GM19023 (cell line): ENCODE measurements around the gene DNAJB8.

ENCODE experiments used
- ATAC-seq: cut with Tn5 transposase; IDR thresholded peaks from one replicate; pipeline ENCODE4 v1.9.1; 2021; ENCODE audit warnings: mild to moderate bottlenecking, moderate library complexity; ENCODE audit not compliant: unreplicated experiment

The DNAJB8 gene

GRCh38 chr3:128468791-128469527, 2.3 kb upstream of the DNAJB8 start:
- ATAC-seq: no peak

GRCh38 chr3:128468285-128468790, 1.6 kb upstream of the DNAJB8 start:
- ATAC-seq: no peak

GRCh38 chr3:128464702-128465101, 2.0 kb downstream of the DNAJB8 start:
- no peak for ATAC-seq

GRCh38 chr3:128464188-128464587, 2.5 kb downstream of the DNAJB8 start:
- no peak for ATAC-seq

- no peak for ATAC-seq
These were observed 2.9 kb downstream of the DNAJB8 start for GRCh38 chr3:128463771-128464170.

GRCh38 chr3:128463354-128463753, 3.3 kb downstream of the DNAJB8 start:
- ATAC-seq: no peak

GRCh38 chr3:128462931-128463330, 3.8 kb downstream of the DNAJB8 start:
- ATAC-seq: no peak

- no peak for ATAC-seq
These were observed 4.3 kb downstream of the DNAJB8 start for GRCh38 chr3:128462341-128462910.

GRCh38 chr3:128461731-128462130, 5.0 kb downstream of the DNAJB8 start:
- ATAC-seq: no peak

GRCh38 chr3:128459461-128459820, 7.2 kb downstream of the DNAJB8 start:
- no peak for ATAC-seq

- no peak for ATAC-seq
These were observed 7.8 kb downstream of the DNAJB8 start for GRCh38 chr3:128458746-128459460.

- no peak for ATAC-seq
These were observed 8.8 kb downstream of the DNAJB8 start for GRCh38 chr3:128457937-128458336.

GRCh38 chr3:128456776-128457715, 9.6 kb downstream of the DNAJB8 start:
- ATAC-seq: no peak

GRCh38 chr3:128455786-128456748, 10.6 kb downstream of the DNAJB8 start:
- no peak for ATAC-seq

GRCh38 chr3:128455116-128455515, 11.6 kb downstream of the DNAJB8 start:
- ATAC-seq: no peak

GRCh38 chr3:128454310-128454618, 12.4 kb downstream of the DNAJB8 start:
- no peak for ATAC-seq

- ATAC-seq: no peak
These were observed 13.0 kb downstream of the DNAJB8 start for GRCh38 chr3:128453501-128454309.

- no peak for ATAC-seq
These were observed 13.9 kb downstream of the DNAJB8 start for GRCh38 chr3:128452678-128453275.

- no peak for ATAC-seq
These were observed 14.6 kb downstream of the DNAJB8 start for GRCh38 chr3:128452120-128452519.
